Forelimb muscle (tissue), 1 donor: ENCODE results near the gene PACSIN2. TPM values are rescaled to one million over a fixed set of nuclear protein-coding genes. Genes with fewer than 3 reads are reported as not detected.
"Not testable (repeated sequence)": the region's sequence is repeated elsewhere in the genome, so short reads cannot be mapped to it uniquely, and the experiment has no call there.

Experiments used
- DNase-seq: peaks from one replicate; pipeline ENCODE4 v3.0.0-alpha.2; 2013; ENCODE audit warnings: low read depth
- polyA plus RNA-seq: library from polyadenylated mRNA; unstranded; fragments of 120-200 nt; gene quantifications from one replicate; pipeline ENCODE4 v1.2.1, GENCODE V29; 2013; ENCODE audit not compliant: insufficient read length

Gene PACSIN2
- polyA plus RNA-seq, 1 donor = 28.3 TPM

- DNase-seq = no peak
Observed at GRCh38 chr22:42967005-42967404, 47.9 kb downstream of the PACSIN2 start.

GRCh38 chr22:42966497-42966896, 48.5 kb downstream of the PACSIN2 start:
- DNase-seq = no peak

- no peak for DNase-seq
Observed at GRCh38 chr22:42964994-42965699, 49.8 kb downstream of the PACSIN2 start.

GRCh38 chr22:42963231-42963595, 51.7 kb downstream of the PACSIN2 start:
- DNase-seq = no peak

GRCh38 chr22:42962295-42963230, 52.4 kb downstream of the PACSIN2 start:
- no peak for DNase-seq

GRCh38 chr22:42961810-42962209, 53.1 kb downstream of the PACSIN2 start:
- no peak for DNase-seq

- DNase-seq = not testable (repeated sequence)
Observed at GRCh38 chr22:42961400-42961690, 53.6 kb downstream of the PACSIN2 start.

GRCh38 chr22:42960531-42961399, 54.2 kb downstream of the PACSIN2 start:
- DNase-seq = no peak

- DNase-seq = peak; percentile 48
Observed at GRCh38 chr22:42959576-42960509, 55.1 kb downstream of the PACSIN2 start.

- DNase-seq = no peak
Observed at GRCh38 chr22:42958937-42959336, 56.0 kb downstream of the PACSIN2 start.

GRCh38 chr22:42957958-42958357, 57.0 kb downstream of the PACSIN2 start:
- no peak for DNase-seq

GRCh38 chr22:42957544-42957943, 57.4 kb downstream of the PACSIN2 start:
- no peak for DNase-seq

GRCh38 chr22:42955848-42956247, 59.1 kb downstream of the PACSIN2 start:
- DNase-seq = no peak

- no peak for DNase-seq
Observed at GRCh38 chr22:42955087-42955635, 59.8 kb downstream of the PACSIN2 start.

GRCh38 chr22:42953751-42954150, 61.2 kb downstream of the PACSIN2 start:
- DNase-seq = not testable (repeated sequence)

GRCh38 chr22:42951093-42951710, 63.7 kb downstream of the PACSIN2 start:
- DNase-seq = no peak

- DNase-seq = no peak
Observed at GRCh38 chr22:42950281-42950680, 64.7 kb downstream of the PACSIN2 start.

- no peak for DNase-seq
Observed at GRCh38 chr22:42949159-42949558, 65.8 kb downstream of the PACSIN2 start.

GRCh38 chr22:42948294-42948693, 66.7 kb downstream of the PACSIN2 start:
- no peak for DNase-seq
